GM10248 (cell line): ENCODE measurements around the gene IL3.

Experiments
- CTCF ChIA-PET: fragments of 300-600 bp; sonication (Branson Sonifier 250); formaldehyde crosslinking; extraction: SDS; loops from one replicate; lab custom pipeline; 2021; ENCODE audit warnings: antibody characterized with exemption; lab: Yijun Ruan, JAX
- POLR2A ChIA-PET: fragments of 350-650 bp; sonication (Branson Sonifier 250); formaldehyde crosslinking; extraction: SDS; loops from one replicate; lab custom pipeline; 2020; ENCODE audit warnings: antibody characterized with exemption; lab: Yijun Ruan, JAX
- DNase-seq: peaks from one replicate; pipeline ENCODE4 v3.0.0; 2012; ENCODE audit errors: extremely low spot score
- TF ChIP-seq, protein P1 (sequence below): IDR thresholded peaks from 2 replicates; pipeline ENCODE4 v1.5.1; 2012; ENCODE audit warnings: mild to moderate bottlenecking, low read depth; ENCODE audit errors: extremely low read depth, missing control alignments, control extremely low read depth

The IL3 gene

DNA sequence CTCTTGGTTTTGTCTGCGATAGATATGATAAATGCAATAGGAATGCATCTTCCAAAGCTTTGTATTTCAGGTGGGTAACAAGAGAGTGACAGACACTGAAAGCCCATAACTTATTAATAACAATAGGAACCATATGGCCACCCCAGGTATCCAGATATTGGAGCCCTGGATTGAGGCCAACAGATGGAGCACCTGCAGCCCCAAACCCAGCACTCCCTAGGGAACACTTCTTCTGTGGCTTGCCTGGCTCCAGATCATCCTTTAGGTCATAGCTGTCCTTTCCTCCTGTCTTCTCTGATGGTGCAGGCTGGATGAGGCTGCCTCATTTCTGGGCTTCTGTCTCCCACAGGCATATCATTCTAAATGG lies 5.0 kb upstream of the IL3 start:
- CTCF ChIA-PET, result interaction anchor here (1.0 to 4.2 kb wide), 4 partner anchors 8 to 466 kb away, joined by 3 to 48 read pairs (median 4); no protein-coding TSS in a partner anchor
- POLR2A ChIA-PET, result no interaction called here
- DNase-seq, result no peak
- TF ChIP-seq, protein P1, sequence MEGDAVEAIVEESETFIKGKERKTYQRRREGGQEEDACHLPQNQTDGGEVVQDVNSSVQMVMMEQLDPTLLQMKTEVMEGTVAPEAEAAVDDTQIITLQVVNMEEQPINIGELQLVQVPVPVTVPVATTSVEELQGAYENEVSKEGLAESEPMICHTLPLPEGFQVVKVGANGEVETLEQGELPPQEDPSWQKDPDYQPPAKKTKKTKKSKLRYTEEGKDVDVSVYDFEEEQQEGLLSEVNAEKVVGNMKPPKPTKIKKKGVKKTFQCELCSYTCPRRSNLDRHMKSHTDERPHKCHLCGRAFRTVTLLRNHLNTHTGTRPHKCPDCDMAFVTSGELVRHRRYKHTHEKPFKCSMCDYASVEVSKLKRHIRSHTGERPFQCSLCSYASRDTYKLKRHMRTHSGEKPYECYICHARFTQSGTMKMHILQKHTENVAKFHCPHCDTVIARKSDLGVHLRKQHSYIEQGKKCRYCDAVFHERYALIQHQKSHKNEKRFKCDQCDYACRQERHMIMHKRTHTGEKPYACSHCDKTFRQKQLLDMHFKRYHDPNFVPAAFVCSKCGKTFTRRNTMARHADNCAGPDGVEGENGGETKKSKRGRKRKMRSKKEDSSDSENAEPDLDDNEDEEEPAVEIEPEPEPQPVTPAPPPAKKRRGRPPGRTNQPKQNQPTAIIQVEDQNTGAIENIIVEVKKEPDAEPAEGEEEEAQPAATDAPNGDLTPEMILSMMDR, result no peak

GRCh38 chr5:132055808-132056609 lies 4.4 kb upstream of the IL3 start:
- DNase-seq, result peak; percentile 16
- ChIA-PET POLR2A (no interaction called here), CTCF (interaction anchor here (1.0 to 4.2 kb wide), 4 partner anchors 7 to 467 kb away, joined by 3 to 48 read pairs (median 4); no protein-coding TSS in a partner anchor)
- TF ChIP-seq, protein P1, result no peak

GRCh38 chr5:132056610-132057497 lies 3.6 kb upstream of the IL3 start:
- DNase-seq, result peak; percentile 9
- POLR2A ChIA-PET, result no interaction called here
- CTCF ChIA-PET, result interaction anchor here (1.0 to 1.7 kb wide), 7 partner anchors 15 to 246 kb away, joined by 3 to 5 read pairs (median 3); no protein-coding TSS in a partner anchor
- TF ChIP-seq, protein P1, result no peak

DNA sequence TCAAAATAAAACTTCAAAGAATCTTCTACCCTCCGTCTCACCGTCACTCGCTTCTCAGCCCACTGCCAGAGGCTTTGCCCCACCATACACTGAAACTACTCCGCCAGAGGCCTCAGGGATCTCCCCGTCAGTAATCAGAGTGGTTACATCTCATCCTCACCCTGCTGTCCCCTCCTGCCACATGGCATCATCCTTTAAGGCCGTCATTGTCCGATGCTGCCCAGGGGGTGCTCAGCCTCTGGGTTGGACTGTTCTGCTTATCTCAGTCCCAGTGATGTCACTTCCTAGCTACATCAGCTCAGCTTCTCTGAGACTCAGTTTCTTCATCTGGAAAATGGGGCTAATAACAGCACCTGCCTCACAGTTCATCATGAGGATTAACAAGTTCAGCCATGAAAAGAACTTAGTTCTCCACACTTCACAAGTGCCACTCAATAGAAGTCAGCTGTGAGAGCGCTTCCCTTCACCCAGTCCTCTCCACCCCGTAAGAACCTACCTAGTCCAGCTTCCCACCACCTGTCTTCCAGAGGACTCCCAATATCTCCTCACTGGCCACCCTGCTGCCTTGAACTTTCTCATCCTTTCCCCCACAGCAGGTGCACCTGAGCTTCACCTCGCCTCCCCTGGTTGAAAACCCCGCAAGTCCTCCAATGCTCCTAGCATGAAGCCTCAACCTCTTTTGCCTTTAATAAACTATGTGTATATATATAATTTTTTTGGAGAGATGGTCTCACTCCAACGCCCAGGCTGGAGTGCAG lies 2.8 kb upstream of the IL3 start:
- no peak for DNase-seq
- ChIA-PET CTCF (interaction anchor here (1.0 to 1.8 kb wide), 10 partner anchors 12 to 247 kb away, joined by 3 to 5 read pairs (median 3); no protein-coding TSS in a partner anchor), POLR2A (no interaction called here)
- TF ChIP-seq, protein P1, result no peak

DNA sequence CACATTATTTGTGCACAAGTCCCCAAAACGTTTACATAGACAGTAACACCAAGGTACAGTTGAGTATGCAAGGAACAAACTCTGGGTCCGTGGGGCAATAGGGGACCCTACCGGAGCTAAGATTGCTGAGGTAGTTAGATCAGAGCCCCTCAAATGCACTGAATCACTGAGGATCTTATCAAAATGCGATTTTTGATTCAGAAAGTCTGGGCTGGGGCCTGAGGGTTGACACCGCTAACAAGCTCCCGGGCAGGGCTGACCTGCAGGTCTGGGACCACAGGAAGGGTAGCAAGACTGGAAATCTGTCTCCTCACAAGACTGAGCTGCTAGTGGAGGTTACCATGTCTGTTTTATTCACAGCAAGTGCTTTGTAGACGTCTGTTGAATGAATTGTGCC lies 1.8 kb upstream of the IL3 start:
- CTCF ChIA-PET, result interaction anchor here (0.6 to 1.8 kb wide), 7 partner anchors 11 to 248 kb away, joined by 3 to 5 read pairs (median 3); no protein-coding TSS in a partner anchor
- TF ChIP-seq, protein P1, result no peak
- no peak for DNase-seq
- POLR2A ChIA-PET, result no interaction called here
